Right lobe of liver (tissue), 4 donors: Measurements from ENCODE around the gene ZFAND3.

Source experiments
- POLR2A ChIP-seq: fragments of 450-650 bp; IDR thresholded peaks from one replicate; pipeline ENCODE4 v1.6.1; 2017; ENCODE audit warnings: antibody characterized with exemption, mild to moderate bottlenecking
- TF ChIP-seq, protein P1 (sequence below), 4 donors: fragments of 200-600 bp in 3 of 4; fragments of 450-650 bp in 1 of 4; IDR thresholded peaks; one replicate each; pipeline versions ENCODE4 v1.5.1 to v1.8.0; 2016 to 2022; ENCODE audit warnings: antibody characterized with exemption in 4 of 4, mild to moderate bottlenecking in 2 of 4
- donor health status: DM: no; HTN: no; CAD: no.
- donor health status: DM: no; HTN: no; CAD: no.
- donor health status: DM: no; HTN: yes; CAD: no.

DNA sequence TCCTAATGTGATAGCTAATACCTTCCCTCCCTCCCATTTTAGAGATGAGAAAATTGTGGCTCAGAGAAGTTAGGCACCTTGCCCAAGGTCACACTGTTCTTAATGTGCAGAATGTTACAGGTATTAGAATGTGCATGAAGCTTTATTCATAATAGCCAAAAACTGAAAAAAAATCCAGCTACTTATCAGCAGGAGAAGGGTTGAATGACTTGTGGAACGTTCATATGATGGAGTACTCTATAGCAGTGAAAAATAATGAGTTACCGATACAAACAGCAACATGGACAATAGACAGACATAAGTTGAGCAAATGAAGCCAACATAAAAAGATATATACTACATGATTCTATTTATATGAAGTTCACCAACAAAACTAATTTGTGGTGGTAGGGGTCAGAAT, 37.7 kb upstream of the ZFAND3 start:
- TF ChIP-seq, protein P1, sequence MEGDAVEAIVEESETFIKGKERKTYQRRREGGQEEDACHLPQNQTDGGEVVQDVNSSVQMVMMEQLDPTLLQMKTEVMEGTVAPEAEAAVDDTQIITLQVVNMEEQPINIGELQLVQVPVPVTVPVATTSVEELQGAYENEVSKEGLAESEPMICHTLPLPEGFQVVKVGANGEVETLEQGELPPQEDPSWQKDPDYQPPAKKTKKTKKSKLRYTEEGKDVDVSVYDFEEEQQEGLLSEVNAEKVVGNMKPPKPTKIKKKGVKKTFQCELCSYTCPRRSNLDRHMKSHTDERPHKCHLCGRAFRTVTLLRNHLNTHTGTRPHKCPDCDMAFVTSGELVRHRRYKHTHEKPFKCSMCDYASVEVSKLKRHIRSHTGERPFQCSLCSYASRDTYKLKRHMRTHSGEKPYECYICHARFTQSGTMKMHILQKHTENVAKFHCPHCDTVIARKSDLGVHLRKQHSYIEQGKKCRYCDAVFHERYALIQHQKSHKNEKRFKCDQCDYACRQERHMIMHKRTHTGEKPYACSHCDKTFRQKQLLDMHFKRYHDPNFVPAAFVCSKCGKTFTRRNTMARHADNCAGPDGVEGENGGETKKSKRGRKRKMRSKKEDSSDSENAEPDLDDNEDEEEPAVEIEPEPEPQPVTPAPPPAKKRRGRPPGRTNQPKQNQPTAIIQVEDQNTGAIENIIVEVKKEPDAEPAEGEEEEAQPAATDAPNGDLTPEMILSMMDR (IDR thresholded peaks at IDR 0.05), result no peak
- TF ChIP-seq POLR2A, result no peak
